ENCODE data around the gene TMEM18.

Gene TMEM18

GRCh38 chr2:631741-632140 is 45.5 kb downstream of the TMEM18 start:
- ChIA-PET POLR2A (no interaction called here), CTCF (no interaction called here)
- DNase-seq (ENCODE audit: extremely low spot score) = no peak
- TF ChIP-seq BHLHE40 (IDR thresholded peaks at IDR 0.05; ENCODE audit: borderline replicate concordance) (no peak), HDGF (IDR thresholded peaks at IDR 0.05; ENCODE audit: borderline replicate concordance) (no peak), SUZ12 (IDR thresholded peaks at IDR 0.05) (no peak), TARDBP (IDR thresholded peaks at IDR 0.05) (no peak), ZNF384 (IDR thresholded peaks at IDR 0.05) (no peak), FOXK2 (IDR thresholded peaks at IDR 0.05) (no peak), PKNOX1 (IDR thresholded peaks at IDR 0.05) (no peak), L3MBTL2 (conservative IDR thresholded peaks at IDR 0.05) (no peak), SP1 (IDR thresholded peaks at IDR 0.05) (no peak), LEF1 (IDR thresholded peaks at IDR 0.05; ENCODE audit: borderline replicate concordance) (no peak), FOXM1 (IDR thresholded peaks at IDR 0.05; ENCODE audit: borderline replicate concordance) (no peak), NFRKB (IDR thresholded peaks at IDR 0.05) (no peak), CTBP1 (IDR thresholded peaks at IDR 0.05; ENCODE audit: borderline replicate concordance) (no peak), ELF4 (IDR thresholded peaks at IDR 0.05) (no peak), ARNT (IDR thresholded peaks at IDR 0.05) (no peak), FOXA1 (IDR thresholded peaks at IDR 0.05) (no peak)

- DNase-seq (ENCODE audit: extremely low spot score) = no peak
- TF ChIP-seq PKNOX1 (IDR thresholded peaks at IDR 0.05) (no peak), FOXM1 (IDR thresholded peaks at IDR 0.05; ENCODE audit: borderline replicate concordance) (no peak), TARDBP (IDR thresholded peaks at IDR 0.05) (no peak), SP1 (IDR thresholded peaks at IDR 0.05) (no peak), NFRKB (IDR thresholded peaks at IDR 0.05) (no peak), ARNT (IDR thresholded peaks at IDR 0.05) (no peak), FOXA1 (IDR thresholded peaks at IDR 0.05) (no peak), L3MBTL2 (conservative IDR thresholded peaks at IDR 0.05) (no peak), FOXK2 (IDR thresholded peaks at IDR 0.05) (no peak), BHLHE40 (IDR thresholded peaks at IDR 0.05; ENCODE audit: borderline replicate concordance) (no peak), CTBP1 (IDR thresholded peaks at IDR 0.05; ENCODE audit: borderline replicate concordance) (no peak), LEF1 (IDR thresholded peaks at IDR 0.05; ENCODE audit: borderline replicate concordance) (no peak), ELF4 (IDR thresholded peaks at IDR 0.05) (no peak), HDGF (IDR thresholded peaks at IDR 0.05; ENCODE audit: borderline replicate concordance) (no peak), ZNF384 (IDR thresholded peaks at IDR 0.05) (no peak), SUZ12 (IDR thresholded peaks at IDR 0.05) (no peak)
- ChIA-PET CTCF (no interaction called here), POLR2A (no interaction called here)
These were observed 46.5 kb downstream of the TMEM18 start for GRCh38 chr2:630451-631320.

GRCh38 chr2:629961-630360 is 47.2 kb downstream of the TMEM18 start:
- CTCF ChIA-PET = no interaction called here
- TF ChIP-seq FOXM1 (IDR thresholded peaks at IDR 0.05; ENCODE audit: borderline replicate concordance) (no peak), BHLHE40 (IDR thresholded peaks at IDR 0.05; ENCODE audit: borderline replicate concordance) (no peak), L3MBTL2 (conservative IDR thresholded peaks at IDR 0.05) (no peak)
- POLR2A ChIA-PET = no interaction called here
- DNase-seq (ENCODE audit: extremely low spot score) = no peak

GRCh38 chr2:628651-629050 is 48.6 kb downstream of the TMEM18 start:
- no peak for DNase-seq (ENCODE audit: extremely low spot score)
- ChIA-PET CTCF (no interaction called here), POLR2A (no interaction called here)
- TF ChIP-seq BHLHE40 (IDR thresholded peaks at IDR 0.05; ENCODE audit: borderline replicate concordance) = no peak
- TF ChIP-seq SUZ12 (IDR thresholded peaks at IDR 0.05) = no peak
- TF ChIP-seq ARNT (IDR thresholded peaks at IDR 0.05) = no peak
- TF ChIP-seq HDGF (IDR thresholded peaks at IDR 0.05; ENCODE audit: borderline replicate concordance) = no peak
- no peak for TF ChIP-seq FOXK2 (IDR thresholded peaks at IDR 0.05)
- TF ChIP-seq NFRKB (IDR thresholded peaks at IDR 0.05) = no peak
- no peak for TF ChIP-seq CTBP1 (IDR thresholded peaks at IDR 0.05; ENCODE audit: borderline replicate concordance)
- no peak for TF ChIP-seq FOXA1 (IDR thresholded peaks at IDR 0.05)
- TF ChIP-seq ZNF384 (IDR thresholded peaks at IDR 0.05) = no peak
- no peak for TF ChIP-seq PKNOX1 (IDR thresholded peaks at IDR 0.05)
- no peak for TF ChIP-seq L3MBTL2 (conservative IDR thresholded peaks at IDR 0.05)
- TF ChIP-seq ELF4 (IDR thresholded peaks at IDR 0.05) = no peak
- no peak for TF ChIP-seq FOXM1 (IDR thresholded peaks at IDR 0.05; ENCODE audit: borderline replicate concordance)
- no peak for TF ChIP-seq TARDBP (IDR thresholded peaks at IDR 0.05)
- TF ChIP-seq LEF1 (IDR thresholded peaks at IDR 0.05; ENCODE audit: borderline replicate concordance) = no peak
- TF ChIP-seq SP1 (IDR thresholded peaks at IDR 0.05) = no peak

- TF ChIP-seq FOXM1 (IDR thresholded peaks at IDR 0.05; ENCODE audit: borderline replicate concordance) (no peak), LEF1 (IDR thresholded peaks at IDR 0.05; ENCODE audit: borderline replicate concordance) (no peak), ELF4 (IDR thresholded peaks at IDR 0.05) (no peak), SP1 (IDR thresholded peaks at IDR 0.05) (no peak), FOXA1 (IDR thresholded peaks at IDR 0.05) (no peak), ARNT (IDR thresholded peaks at IDR 0.05) (no peak), NFRKB (IDR thresholded peaks at IDR 0.05) (no peak), SUZ12 (IDR thresholded peaks at IDR 0.05) (no peak), PKNOX1 (IDR thresholded peaks at IDR 0.05) (no peak), HDGF (IDR thresholded peaks at IDR 0.05; ENCODE audit: borderline replicate concordance) (no peak), L3MBTL2 (conservative IDR thresholded peaks at IDR 0.05) (no peak), FOXK2 (IDR thresholded peaks at IDR 0.05) (no peak), BHLHE40 (IDR thresholded peaks at IDR 0.05; ENCODE audit: borderline replicate concordance) (no peak), TARDBP (IDR thresholded peaks at IDR 0.05) (no peak), CTBP1 (IDR thresholded peaks at IDR 0.05; ENCODE audit: borderline replicate concordance) (no peak), ZNF384 (IDR thresholded peaks at IDR 0.05) (no peak)
- no peak for DNase-seq (ENCODE audit: extremely low spot score)
- POLR2A ChIA-PET = no interaction called here
- CTCF ChIA-PET = no interaction called here
These were observed 49.2 kb downstream of the TMEM18 start for GRCh38 chr2:627926-628560.
